Measurements from ENCODE around the gene CYP3A7. TPM values are rescaled to one million over a fixed set of nuclear protein-coding genes. Genes with fewer than 3 reads are reported as not detected.

CYP3A7 gene
- total and polyA plus RNA-seq, 2 of the 13 experiments (the other 11 are each of a cell fraction or from before 2014, with no cell fraction given), result 5.8 to 6.4 TPM

GRCh38 chr7:99677648-99678045 is 57.3 kb downstream of the CYP3A7 start (continued):
- no peak for TF ChIP-seq IRF9 (CRISPR knock-in tag; IDR thresholded peaks at IDR 0.05; ENCODE audit: borderline replicate concordance)
- TF ChIP-seq ZNF550 (CRISPR knock-in tag; IDR thresholded peaks at IDR 0.05; ENCODE audit: borderline replicate concordance), result no peak
- TF ChIP-seq NR1H2 (CRISPR knock-in tag; IDR thresholded peaks at IDR 0.05; ENCODE audit: borderline replicate concordance, low read depth), result no peak
- TF ChIP-seq HDAC1 (CRISPR knock-in tag; IDR thresholded peaks at IDR 0.05), result peak; percentile 98
- TF ChIP-seq FOXK1 (CRISPR knock-in tag; IDR thresholded peaks at IDR 0.05; ENCODE audit: borderline replicate concordance, low read depth), result peak; percentile 83; the same call in 1 of the 2 replicates
- no peak for TF ChIP-seq KLF9 (CRISPR knock-in tag; IDR thresholded peaks at IDR 0.05; ENCODE audit: low read depth)
- TF ChIP-seq NPAS2 (CRISPR knock-in tag; IDR thresholded peaks at IDR 0.05; ENCODE audit: borderline replicate concordance), result no peak
- TF ChIP-seq GTF3A (CRISPR knock-in tag; conservative IDR thresholded peaks at IDR 0.05), result no peak
- no peak for TF ChIP-seq RELA (CRISPR knock-in tag; IDR thresholded peaks at IDR 0.05)
- TF ChIP-seq STAG1 (CRISPR knock-in tag; IDR thresholded peaks at IDR 0.05), result peak; percentile 41
- peak; percentile 94 for TF ChIP-seq MIXL1 (CRISPR knock-in tag; IDR thresholded peaks at IDR 0.05)
- no peak for TF ChIP-seq ZNF770 (CRISPR knock-in tag; IDR thresholded peaks at IDR 0.05)
- TF ChIP-seq SMAD3 (CRISPR knock-in tag; IDR thresholded peaks at IDR 0.05), result peak; percentile 49; the same call in 1 of the 2 replicates
- no peak; the same call in 1 of the 2 replicates for TF ChIP-seq ARNT2 (CRISPR knock-in tag; IDR thresholded peaks at IDR 0.05; ENCODE audit: low read depth)
- no peak for TF ChIP-seq DMTF1 (CRISPR knock-in tag; IDR thresholded peaks at IDR 0.05)
- TF ChIP-seq LRRFIP1 (CRISPR knock-in tag; conservative IDR thresholded peaks at IDR 0.05), result no peak
- TF ChIP-seq ZNF574 (CRISPR knock-in tag; IDR thresholded peaks at IDR 0.05), result peak; percentile 59
- TF ChIP-seq TERF1 (CRISPR knock-in tag; IDR thresholded peaks at IDR 0.05), result no peak
